Right ventricle myocardium inferior (tissue), 1 donor: ENCODE data around the gene TFPI2. TPM values are rescaled to one million over a fixed set of nuclear protein-coding genes. Genes with fewer than 3 reads are reported as not detected.

Experiments
- ATAC-seq: fragments of 200-7000 bp; cut with Tn5 transposase; one replicate; pipeline ENCODE4 v1.9.1; 2020; ENCODE audit warnings: mild to moderate bottlenecking, moderate library complexity
- DNase-seq: peaks from one replicate; pipeline ENCODE4 v3.0.0; 2021; ENCODE audit errors: missing footprints
- intact Hi-C: fragments of 100-400 bp; cut with DNase I; formaldehyde crosslinking; loops from one replicate; pipeline ENCODE4 v1.11.0; 2022
- total RNA-seq: library from RNA; stranded (reverse); fragmentation: NEBNext Ultra II Directional; extraction: Animal tissue kit (Norgen Biotek cat#: 25700); gene quantifications from one replicate; pipeline ENCODE4 v1.2.1, GENCODE V29; 2021
- donor health status: DM: no; HTN: yes; CAD: no; lungs with severe emphysema.

The TFPI2 gene
- total RNA-seq, 1 donor from 2014 or later: 2.4 TPM

DNA sequence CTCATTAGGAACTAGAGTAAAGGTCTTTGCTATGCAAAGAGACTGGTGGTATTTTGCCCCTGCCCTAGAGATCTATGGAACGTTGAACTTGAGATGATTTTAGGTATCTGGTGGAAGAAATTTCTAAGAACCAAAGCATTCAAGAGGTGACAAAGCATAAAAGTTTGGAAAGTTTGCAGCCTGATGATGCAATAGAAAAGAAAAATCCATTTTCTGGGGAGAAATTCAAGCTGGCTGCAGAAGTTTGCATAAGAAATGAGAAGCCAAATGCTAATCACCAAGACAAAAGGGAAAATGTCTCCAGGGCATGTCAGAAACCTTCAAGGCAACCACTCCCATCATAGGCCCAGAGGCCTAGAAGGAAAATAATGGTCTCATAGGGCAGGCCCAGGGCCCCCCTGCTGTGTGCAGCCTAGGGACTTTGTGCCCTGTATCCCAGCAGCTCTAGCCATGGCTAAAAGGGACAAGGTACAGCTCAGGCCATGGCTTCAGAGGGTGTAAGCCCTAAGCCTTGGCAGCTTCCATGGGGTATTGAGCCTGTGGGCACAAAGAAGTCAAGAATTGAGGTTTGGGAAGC lies 16.5 kb downstream of the TFPI2 start:
- ATAC-seq (no peak), DNase-seq (no peak)
- intact Hi-C loops: no loop called here

DNA sequence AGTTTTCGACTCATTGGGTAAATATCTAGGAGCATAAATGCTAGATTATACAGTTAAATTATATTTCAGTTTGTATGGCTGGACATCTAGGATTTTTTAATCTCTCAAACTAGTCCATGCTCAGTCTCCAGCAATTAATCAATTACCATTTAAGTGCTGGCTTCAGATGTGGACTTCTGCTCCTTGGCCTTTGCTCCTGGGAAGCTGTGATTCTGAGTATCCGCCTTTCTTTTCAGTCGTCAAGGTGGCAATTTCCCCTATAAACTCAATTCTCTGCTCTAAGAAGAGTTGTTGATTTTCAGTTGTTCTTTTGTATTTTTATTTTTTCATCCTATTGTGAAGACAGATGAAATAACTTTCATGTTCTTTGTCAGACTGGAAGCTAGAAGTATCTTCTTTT lies 23.7 kb downstream of the TFPI2 start:
- DNase-seq: no peak
- intact Hi-C loops: no loop called here
- no peak for ATAC-seq

DNA sequence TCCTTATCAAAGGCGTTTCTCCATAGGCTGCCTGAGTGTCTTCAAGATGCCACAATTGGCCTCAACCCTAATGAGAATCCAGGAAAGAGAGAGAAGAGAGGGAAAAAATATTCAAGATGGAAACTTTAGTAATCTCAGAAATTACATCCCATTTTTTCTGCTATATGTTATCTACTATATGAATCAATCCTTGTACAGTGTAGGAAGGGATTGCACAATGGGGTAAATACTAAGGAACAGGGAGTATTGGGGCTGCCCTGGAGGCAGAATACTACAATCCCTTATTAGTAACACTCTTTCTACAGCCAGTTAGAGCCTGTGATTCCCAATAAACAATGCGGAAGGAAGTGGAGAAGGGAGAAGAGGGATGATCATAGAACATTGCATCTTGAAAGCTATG lies 27.9 kb downstream of the TFPI2 start:
- intact Hi-C loops: no loop called here
- DNase-seq (no peak), ATAC-seq (no peak)

DNA sequence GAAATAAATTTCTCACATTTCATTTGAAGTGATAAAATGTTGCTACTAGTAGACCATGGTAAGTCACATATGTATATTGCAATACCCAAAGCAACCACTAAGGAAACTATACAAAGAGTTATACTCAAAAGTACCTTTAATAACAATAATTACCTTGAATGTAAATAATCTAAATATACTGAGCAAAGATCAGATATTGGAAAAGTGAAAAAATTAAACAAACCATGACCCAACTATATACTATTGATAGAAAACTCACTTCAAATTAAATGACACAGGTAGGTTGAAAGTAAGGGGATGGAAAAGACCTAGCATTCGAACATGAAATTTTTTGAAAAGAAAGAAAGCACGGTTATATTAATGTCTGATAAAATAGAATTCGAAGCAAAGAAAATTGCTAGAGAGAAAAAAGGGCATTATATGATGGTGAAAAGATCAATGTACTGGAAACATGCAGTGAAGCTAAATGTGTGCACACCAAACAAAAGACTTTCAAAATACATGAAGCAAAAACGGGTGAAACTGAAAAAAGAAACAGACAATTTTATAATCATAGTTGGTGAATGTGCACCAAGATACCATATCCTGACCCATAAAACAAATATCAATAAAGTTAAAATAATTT lies 29.1 kb downstream of the TFPI2 start:
- DNase-seq (no peak), ATAC-seq (no peak)
- intact Hi-C loops: no loop called here

DNA sequence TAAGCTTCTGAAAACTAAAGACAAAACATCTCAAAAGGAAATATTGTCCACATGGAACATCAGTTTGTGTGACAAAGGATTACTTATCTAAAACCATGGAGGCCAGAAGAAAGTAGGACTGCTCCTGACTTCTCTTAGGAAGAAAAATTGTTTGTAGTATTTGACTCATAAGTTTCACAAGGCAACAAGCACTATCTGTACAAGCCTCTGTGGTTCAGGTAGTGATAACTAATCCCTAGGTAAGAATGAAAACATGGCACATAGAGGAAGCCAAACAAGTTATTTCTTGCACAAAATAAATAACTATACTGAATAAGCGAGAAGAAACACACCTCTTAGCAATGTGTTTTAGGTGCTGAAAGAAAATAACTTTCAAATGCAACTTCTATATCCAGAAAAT lies 30.3 kb downstream of the TFPI2 start:
- no peak for DNase-seq
- intact Hi-C loops: no loop called here
- ATAC-seq: no peak

DNA sequence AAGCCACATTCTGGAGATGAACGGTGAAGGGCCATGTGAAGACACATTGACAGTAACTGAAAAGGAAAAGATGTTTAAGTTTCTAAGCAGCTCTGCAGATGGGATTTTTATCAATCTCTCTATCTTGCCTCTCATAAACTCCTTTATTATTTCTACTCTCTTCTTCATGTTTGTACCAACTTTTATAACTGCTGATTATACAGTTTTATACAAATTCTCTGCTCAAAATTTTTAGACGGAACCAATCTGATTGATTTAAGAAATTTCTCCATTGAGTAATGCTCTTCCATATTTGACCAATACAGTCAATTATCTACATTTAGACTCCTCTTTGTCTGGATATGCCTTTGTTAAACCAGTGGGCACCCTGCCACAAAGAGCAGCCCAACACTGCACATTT lies 31.7 kb downstream of the TFPI2 start:
- no peak for ATAC-seq
- peak; percentile 25 for DNase-seq
- intact Hi-C loops: no loop called here

DNA sequence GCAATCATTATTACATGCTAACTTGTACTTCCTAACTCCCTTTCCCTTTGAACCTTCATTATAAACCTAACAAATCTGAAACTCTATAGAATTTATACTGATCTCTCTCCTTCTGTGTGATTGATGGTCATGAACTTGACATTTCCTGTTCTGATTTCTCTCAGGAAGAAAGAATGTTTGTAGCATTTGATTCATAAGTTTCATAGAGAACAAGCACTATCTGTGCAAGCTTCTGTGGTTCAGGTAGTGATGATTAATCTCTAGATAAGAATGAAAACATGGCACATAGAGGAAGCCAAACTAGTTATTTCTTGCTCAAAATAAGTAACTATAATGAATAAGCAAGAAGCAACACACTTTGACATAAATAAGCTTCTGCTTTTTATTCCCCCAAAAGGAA lies 34.2 kb downstream of the TFPI2 start:
- DNase-seq (no peak), ATAC-seq (no peak)
- intact Hi-C loops: no loop called here

DNA sequence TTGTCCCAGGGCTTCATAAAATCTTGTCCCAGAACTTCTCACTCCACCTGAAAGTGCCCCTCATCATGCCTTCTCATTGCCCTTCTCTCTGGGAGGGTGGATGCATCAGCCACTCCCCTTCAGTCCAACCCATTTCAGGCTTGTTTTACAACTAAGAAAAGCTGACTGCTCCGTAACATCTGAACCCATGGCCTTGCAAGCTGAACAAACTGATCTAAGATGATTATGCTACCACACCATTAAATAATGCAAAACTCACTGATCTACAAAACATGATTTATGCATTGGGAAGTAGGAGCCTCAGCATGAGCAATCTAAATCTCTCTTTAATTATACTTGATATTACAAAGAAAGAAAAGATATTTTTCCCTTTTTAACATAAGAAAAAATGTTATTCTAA lies 34.8 kb downstream of the TFPI2 start:
- ATAC-seq (no peak), DNase-seq (peak; percentile 22)
- intact Hi-C loops: no loop called here

DNA sequence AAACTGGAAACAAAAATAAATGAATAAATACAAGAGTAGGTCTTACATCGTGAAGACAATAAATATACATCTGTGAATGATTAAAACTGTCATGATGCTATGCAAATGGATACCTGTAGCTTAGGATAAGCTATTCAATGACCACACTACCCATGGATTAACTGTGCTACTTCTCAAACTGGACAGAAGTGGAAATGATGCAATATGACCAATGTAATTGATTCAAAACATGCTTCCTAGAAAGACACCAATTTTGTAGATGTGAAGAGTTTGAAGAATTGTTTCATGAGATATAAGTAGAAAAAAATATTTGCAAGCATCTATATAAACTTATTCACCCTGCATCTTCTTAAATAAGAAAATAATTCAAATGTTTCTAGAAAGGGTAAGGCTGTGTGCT lies 36.1 kb downstream of the TFPI2 start:
- ATAC-seq (no peak), DNase-seq (no peak)
- intact Hi-C loops: no loop called here

DNA sequence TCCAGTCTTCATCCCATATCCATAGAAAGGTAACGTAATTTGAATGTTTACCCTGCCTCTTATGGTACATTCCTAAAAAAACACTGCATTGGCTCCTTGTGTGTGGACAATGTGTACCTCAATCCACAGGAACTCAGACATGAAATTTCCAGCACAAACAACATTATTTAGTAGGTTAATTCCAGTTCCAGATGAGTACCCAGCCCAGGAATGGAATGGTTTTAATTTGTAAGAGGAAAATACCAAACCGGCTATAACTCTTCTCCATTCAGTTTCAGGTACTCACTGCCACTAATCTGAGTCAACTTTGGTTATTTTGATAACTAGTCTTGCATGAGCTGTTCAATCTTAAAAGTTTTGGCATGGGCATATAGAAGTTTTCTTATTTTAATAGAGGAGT lies 39.0 kb downstream of the TFPI2 start:
- ATAC-seq: no peak
- no peak for DNase-seq
- intact Hi-C loops: no loop called here

DNA sequence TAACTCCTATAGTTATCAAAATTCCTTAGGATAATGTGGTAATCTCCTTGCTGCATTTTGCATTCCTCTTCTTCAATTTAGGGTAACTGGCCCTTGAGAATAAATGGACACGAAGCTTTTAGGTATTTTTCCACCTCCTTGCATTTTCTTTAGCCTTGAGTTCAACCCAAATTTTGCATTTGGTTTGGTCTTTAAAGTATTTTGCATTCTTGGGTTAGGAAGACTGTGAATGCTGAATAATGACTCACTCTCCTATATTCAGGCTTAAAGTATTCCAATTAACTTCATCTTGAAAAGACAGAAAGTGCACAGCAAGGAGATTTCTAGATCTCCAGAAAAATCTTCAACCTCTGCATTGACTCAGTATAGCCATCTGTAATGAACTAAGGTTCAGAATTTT lies 47.3 kb downstream of the TFPI2 start:
- intact Hi-C loops: no loop called here
- DNase-seq (no peak), ATAC-seq (no peak)

DNA sequence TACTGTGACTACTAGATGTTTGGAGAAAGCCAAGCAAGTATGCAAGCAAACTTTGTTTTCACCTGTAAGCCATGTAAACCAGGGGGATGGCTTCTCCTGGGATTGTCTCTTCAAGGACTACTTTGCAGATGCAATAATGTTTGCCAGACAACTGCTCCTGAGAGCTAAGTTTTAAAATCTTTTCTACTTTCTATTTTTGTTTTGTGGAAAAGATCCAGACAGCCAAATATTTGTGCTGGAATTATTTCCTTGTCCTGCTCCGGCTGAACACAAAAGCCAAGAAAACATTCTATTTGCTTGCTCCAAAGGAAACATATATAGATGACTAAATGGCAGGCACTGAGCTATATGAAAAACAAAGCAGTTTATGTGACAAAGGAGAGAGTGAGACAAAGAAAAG lies 51.6 kb downstream of the TFPI2 start:
- intact Hi-C loops: no loop called here
- no peak for DNase-seq
- ATAC-seq: no peak

DNA sequence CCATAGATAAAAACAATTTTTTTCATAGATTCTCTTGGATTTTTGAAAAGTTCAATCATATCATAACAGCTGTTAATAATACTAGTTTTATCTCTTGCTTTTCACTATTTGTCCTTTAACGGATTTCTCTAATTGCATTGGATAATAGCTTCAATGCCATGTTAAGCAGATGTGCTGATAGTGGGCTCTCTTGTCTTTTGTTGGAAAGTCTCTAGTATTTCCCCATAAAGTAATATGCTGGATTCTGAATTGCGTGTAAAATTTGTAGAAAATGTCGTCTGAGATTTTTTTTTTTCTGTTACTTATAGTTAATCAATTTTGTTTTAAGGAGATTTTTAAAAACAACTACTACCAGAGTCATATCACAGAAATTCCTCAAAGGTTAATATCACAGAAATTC lies 53.3 kb downstream of the TFPI2 start:
- intact Hi-C loops: no loop called here
- ATAC-seq (no peak), DNase-seq (no peak)

DNA sequence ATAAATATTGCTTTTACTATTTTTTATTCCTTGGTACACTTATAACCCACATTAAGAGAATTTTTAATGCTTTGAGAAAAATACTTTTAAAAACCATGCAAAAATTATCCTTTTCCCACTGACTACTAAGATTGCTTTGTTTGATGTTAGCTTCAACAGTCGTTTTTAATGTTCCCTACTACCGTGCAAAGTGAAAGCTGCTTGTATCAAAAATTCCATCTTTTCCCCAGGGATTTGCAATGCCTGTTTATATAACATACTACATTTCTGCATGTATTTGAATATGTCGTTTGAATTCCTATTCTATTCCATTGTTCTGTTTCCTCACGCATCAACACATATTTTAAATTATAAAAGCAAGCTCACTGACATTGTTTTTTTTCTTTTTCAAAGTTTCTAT lies 54.4 kb downstream of the TFPI2 start:
- intact Hi-C loops: no loop called here
- DNase-seq: no peak
- ATAC-seq: no peak

DNA sequence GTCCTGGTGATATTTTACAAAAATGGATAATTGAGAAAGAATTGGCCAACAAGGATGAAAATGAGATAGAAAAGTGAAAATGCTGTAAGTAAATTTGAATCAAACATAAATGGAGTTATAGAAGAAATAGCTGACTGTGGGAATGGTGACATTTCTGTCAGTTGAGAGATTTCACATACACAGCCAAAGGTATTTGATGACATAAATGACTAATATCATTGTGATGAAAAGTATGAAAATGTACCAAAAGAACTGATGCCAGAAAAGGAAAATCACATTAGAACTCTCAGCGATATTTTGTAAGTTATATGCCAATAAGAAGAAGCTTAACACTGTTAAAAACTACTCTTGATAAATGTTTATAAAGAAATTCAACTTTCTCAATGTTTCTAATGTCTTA lies 54.9 kb downstream of the TFPI2 start:
- ATAC-seq (no peak), DNase-seq (no peak)
- intact Hi-C loops: no loop called here

Other genes starting within 250 kb of the TFPI2 start
- not detected for gene GNGT1, start 15.8 kb upstream of the TFPI2 start, total RNA-seq
- gene GNG11, start 31.0 kb upstream of the TFPI2 start, total RNA-seq: 21.6 TPM
- 14.2 TPM for gene BET1, start 113.6 kb upstream of the TFPI2 start, total RNA-seq